ENCODE results near the gene DNAJB12.
"Not testable (repeated sequence)": the region's sequence is repeated elsewhere in the genome, so short reads cannot be mapped to it uniquely, and the experiment has no call there.

DNAJB12 gene

GRCh38 chr10:72353028-72353964, 1.4 kb downstream of the DNAJB12 start:
- no peak for DNase-seq

GRCh38 chr10:72351479-72351878, 3.2 kb downstream of the DNAJB12 start:
- no peak for DNase-seq

DNA sequence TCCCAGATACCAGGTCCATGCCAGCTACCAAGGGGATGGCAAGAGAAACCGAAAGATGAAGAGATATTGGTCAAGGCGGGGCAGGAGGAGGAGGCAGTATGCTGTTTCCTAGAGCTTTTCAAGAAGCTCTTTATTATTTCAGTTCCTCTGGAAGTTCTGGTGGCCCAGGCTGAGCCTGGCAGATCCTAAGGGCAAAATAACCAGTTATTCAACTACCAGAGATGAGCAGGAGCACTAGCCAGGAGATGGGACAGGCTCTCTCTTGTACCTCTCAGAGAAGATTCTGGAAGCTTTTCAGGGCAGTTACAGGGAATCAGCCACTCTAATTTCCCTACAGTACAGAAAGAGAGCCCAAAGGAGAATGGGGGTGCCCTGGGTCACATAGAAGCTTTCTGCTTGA, 5.3 kb downstream of the DNAJB12 start:
- no peak for DNase-seq

DNA sequence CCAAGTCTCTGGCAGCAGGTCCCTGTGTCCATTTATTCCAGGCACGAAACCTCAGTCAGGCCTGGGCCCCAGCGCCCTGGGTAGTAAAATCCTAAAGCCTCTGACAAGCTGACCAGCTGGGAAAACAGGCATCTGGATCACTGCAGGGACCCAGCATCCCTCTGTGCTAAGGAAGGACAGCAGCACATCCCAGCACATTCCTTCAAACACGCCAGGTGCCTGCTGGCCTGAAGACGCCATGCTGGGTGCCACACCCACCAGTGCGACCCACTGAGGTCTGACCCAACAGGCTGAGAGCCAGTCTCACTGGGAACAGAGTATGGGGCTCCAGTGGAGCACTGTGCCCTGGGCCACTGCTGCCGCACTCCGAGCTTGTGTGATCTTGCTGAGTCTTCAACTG, 6.4 kb downstream of the DNAJB12 start:
- no peak for DNase-seq

GRCh38 chr10:72346117-72346516, 8.6 kb downstream of the DNAJB12 start:
- not testable (repeated sequence) for DNase-seq

DNA sequence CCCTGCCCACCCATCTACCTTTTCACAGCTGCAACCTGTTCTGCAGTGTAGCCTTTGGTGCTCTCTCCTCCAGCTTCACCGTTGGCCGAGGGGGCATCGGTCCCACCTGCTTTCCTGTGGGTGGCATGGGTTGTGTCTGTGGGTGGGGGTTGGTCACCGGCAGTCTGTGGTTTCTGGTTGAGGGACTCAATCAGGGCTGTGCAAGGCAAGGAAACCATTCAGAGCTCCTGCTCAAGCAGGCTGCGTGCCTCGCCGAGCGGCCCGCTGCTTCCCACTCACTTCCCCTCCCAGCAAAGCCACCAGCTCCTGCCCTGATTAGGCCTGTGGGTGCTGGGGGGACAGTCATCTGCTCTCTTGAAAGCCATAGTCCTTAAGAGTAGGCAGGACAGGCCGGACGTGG, 9.8 kb downstream of the DNAJB12 start:
- DNase-seq, result no peak

GRCh38 chr10:72342911-72343310, 11.8 kb downstream of the DNAJB12 start:
- DNase-seq, result no peak

GRCh38 chr10:72340510-72341261, 14.0 kb downstream of the DNAJB12 start:
- DNase-seq, result peak; percentile 59

GRCh38 chr10:72338180-72338579, 16.5 kb downstream of the DNAJB12 start:
- no peak for DNase-seq

- DNase-seq, result no peak
Measured at GRCh38 chr10:72337722-72338121, 17.0 kb downstream of the DNAJB12 start.

DNA sequence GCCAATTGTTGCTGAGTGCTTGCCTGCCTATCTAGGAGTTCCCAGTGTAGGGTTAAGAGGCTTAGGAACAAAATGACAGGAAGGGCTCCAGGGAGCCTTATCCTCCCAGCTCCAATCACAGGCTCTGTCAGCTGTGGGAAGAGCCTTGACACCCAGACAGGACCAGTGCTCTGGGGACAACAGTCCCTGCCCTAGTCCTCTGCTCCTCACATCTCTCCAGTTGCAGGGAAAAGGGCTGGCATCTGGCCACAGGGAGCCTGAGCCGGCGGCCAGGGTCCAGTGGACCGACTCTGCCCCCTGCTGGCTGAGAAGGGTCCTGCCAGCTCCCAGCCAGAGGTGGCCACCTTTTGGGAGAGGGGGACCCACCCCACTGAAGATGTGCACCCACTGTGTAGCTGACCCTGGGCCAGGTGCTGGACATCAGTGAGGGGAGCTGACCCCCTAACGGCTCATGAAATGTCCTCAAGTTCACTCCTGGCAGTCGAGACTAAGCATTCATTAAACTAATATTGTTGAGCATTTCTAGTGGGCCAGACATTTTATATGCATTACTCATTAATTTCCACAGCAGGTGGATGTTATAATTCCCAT, 17.6 kb downstream of the DNAJB12 start:
- DNase-seq, result no peak

DNA sequence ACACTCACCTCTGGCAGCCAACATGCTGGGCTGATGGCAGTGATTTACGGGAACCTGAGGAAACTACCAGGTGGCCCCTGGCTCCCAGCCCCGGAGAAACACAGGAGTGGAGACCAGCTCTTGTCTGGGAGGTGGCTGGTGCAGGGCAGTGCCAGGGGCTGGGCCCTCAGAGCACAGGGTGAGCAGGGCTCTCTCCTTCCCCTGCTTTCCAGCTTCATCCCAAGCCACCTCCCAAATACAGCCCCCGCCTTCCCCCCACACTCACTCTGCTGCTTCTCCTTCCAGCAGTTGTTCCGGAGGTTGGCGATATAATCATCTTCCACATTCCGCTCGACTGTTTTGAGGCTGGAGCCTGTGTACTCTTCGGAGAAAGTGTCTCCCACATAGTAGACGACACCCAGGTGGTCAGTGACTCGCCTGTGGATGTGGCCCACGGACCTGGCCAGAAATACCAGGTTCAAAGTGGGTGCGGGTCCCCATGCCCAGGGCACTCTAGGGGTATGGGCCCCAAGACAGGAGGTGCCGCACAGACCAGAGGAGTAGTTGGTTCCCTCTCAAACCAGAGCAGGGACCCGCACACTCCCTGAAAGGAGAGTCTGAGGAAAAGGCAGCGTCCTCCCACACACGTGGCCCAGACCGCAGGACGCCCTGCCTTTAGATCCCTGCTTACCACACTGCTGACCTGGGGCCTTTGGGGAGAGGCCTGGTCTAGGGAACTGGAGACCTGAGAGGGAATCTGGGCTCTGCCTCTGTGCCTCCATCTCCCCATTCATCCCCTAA, 18.3 kb downstream of the DNAJB12 start:
- DNase-seq, result no peak

DNA sequence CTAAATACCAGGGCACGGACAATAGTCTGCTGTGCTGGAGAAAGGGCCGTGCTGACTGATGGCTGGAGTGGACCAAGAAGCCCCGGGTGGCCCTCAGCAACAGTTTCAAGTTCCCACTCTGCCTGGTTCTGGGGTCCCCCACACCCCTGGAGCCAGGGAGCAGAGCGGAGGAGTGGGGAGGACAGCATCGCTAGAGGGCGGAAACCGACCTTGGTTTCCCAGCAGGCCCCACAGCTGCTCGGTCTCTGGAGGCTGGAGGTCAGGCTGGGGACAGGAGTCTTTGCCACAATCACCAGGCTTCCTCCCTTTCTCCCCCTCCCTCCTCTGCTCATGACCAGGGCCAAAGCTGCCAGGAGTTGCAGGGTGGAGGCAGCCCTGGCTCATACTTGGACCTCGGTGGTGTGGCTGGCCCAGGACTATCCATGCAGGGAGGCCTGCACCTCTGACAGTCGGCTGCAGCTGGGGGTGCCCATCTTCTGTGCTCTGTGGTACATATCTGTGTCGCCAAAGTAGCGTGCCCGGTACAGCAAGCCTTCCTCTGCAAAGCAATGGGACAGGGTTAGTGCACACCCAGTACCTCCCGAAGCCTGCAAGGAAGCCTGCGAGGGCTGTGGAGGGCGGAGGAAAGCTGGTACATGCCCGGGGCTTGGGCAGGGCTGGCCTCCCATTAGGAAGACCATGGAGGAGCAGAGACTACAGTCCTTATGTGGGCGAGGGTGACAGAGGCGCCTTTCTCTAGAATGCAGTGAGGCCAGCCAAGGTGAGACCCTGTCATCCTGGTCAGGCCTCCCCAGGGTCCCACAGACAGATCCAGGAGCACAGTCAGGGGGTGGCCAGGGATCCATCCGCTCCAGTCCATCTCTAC, 19.1 kb downstream of the DNAJB12 start:
- DNase-seq, result no peak

- no peak for DNase-seq
Measured at GRCh38 chr10:72334825-72335393, 19.8 kb downstream of the DNAJB12 start.

- DNase-seq, result no peak
Measured at GRCh38 chr10:72334196-72334824, 20.4 kb downstream of the DNAJB12 start.

DNA sequence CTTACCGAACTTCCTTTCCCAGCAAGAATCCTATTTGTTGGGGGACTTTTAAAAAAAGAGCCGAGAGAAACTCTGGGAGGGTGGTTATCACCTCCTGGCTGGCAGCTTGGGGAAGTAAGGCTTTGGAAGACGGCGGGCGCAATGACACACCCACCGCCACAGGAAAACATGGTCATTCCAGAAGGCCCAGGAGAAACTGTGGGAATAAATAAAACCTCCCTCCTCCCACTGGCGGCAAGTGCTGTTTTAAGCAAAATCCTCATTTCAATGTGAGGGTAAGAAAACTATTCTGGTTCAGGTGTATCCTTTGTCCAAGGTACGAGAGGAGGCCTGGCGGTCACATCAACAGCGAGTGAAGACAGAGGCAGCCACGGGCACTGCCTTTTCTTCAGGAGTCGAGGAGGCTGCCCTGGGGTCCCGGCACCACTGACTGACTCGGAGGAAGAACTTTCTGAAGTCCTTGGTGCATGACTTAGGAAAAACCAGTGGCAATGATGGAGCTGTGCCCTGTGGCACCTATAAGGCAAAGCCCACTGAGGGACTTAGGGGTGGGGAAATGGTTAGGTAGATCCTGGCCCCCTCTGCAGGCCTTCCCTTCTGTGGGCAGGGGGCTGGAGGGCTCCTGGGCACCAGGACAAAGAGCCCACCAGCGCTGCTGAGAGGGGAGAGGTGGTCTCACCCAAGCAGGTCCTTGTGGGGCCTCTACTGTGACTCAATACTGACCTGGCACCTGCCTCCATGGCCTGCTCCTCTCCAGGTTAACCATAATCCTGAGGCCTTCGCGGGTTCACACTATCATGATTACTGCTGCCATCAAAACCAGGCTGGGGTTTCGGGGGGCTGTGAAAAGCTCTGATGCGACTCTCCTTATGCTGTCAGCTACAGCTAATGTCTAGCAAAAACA, 21.4 kb downstream of the DNAJB12 start:
- no peak for DNase-seq

DNA sequence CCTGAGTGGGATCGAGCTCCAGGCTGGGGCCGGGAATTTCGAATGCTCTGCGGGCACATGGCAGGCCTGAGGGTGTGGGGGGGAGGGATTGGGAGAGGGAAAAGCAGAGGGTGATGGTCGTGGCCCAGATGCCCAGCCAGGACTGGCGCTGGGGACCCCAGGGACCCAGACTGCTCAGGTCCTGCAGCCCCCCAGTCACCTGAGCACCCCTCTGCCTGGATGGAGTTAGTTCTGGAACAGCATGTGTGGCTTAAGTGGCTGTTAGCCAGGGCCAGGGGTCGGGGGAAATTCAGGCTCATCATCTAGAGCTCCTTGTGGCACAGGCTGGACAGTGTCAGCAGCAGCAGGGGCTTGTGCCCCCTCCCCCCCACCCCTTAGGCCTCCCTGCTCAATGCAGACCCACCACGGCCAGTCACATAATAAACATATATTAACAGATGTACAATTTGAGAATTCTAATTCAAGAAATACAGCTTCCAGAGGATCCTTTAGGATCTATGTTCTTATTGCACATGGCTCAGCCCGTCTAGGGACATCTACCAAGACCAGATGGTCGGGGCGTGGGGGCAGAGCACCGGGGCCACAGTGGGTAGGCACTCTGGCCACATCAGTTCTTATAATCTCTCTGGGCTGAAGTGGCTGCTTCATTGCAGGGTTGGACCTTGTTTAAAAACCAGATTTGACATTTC, 22.2 kb downstream of the DNAJB12 start:
- DNase-seq, result no peak

DNA sequence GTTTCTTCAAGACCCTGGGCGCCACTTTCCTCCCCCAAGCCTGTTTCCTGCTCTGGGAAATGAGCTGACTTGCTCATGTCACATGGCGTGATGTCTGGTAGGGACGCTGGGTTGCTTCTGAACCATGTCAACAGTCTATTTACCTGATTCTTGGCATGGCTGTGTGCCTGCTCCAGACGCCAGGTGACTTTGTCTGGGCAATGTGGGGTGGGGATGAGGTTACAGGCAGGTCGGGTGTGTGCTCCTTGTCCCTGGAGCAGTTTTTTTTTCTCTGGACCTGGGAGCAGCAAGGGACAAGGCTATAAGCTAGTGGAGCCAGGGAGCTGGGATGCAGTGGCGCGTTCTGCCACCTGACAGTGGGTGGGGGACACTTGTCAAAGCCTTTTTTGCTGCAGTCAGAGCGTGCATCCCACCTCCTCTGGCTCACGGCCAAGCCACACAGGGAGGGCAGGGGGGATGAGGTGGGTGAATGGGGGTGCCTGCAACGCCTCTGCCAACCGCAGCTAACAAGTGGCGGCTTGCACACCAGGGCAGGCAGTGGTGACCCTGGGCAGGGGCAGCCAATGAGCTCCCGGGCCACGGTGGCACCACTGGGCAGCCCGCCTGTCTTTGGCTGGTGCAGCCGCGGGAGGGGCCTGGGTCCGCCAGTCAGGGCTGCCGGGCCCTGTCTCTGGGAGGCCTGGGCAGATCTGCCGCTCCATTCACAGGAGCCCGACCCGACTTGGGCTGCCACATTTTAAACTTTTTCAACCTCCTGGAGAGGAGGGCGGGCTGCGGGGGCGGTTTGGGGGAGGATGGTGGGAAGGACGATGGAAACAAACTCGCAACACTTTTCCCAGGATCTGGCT, 22.9 kb downstream of the DNAJB12 start:
- DNase-seq, result peak; percentile 75

Data from 8988T (cell line).